ENCODE data around the gene SPATA16.

DNA sequence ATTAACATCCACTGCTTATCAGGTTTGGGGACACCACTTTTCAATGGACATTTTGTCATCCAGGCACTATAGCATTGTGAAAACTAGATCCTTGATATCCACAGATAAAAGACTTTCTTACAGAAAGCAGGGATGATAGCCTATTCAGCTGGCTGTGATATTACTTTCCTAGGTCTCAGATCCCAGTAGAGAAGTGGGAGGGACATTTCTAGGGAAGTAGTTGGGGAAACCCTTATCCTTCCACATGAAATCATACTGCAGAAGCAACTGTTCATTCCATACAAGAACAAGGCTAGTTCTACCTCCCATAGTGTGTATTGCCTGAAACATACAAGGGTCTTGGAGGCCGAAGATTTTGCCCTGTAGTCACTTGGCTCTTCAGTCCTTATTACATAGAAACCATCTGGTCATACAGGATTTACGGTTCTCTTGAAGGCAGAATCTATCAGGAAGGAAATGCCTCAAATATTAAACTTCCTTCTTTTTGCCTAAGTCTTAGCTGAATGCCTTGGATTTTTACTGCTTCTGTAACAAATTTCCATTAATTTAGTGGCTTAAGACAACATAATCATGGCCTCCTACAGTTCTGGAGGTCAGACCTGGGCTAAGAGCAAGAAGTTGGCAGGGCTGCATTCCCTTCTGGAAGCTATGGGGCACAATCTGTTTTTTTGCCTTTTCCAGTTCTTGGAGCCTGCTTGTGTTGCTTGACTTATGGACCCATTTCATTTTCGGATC is 271.1 kb downstream of the SPATA16 start:
- TF ChIP-seq, protein P1, sequence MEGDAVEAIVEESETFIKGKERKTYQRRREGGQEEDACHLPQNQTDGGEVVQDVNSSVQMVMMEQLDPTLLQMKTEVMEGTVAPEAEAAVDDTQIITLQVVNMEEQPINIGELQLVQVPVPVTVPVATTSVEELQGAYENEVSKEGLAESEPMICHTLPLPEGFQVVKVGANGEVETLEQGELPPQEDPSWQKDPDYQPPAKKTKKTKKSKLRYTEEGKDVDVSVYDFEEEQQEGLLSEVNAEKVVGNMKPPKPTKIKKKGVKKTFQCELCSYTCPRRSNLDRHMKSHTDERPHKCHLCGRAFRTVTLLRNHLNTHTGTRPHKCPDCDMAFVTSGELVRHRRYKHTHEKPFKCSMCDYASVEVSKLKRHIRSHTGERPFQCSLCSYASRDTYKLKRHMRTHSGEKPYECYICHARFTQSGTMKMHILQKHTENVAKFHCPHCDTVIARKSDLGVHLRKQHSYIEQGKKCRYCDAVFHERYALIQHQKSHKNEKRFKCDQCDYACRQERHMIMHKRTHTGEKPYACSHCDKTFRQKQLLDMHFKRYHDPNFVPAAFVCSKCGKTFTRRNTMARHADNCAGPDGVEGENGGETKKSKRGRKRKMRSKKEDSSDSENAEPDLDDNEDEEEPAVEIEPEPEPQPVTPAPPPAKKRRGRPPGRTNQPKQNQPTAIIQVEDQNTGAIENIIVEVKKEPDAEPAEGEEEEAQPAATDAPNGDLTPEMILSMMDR (IDR thresholded peaks at IDR 0.05), result no peak
- no peak for TF ChIP-seq POLR2A (IDR thresholded peaks at IDR 0.05)

Measured in suprapubic skin (tissue), 3 donors.